SK-N-SH (cell line): ENCODE data around the gene EIF1AY. TPM values are rescaled to one million over a fixed set of nuclear protein-coding genes. Genes with fewer than 3 reads are reported as not detected.

Experiments used
- CTCF ChIA-PET: fragments of 300-600, 350-600 bp; formaldehyde crosslinking; extraction: SDS; loops from one replicate; lab custom pipeline; 2021; lab: Yijun Ruan, JAX
- POLR2A ChIA-PET: fragments of 350-600 bp; sonication (Branson Sonifier 250); formaldehyde crosslinking; extraction: SDS; loops from one replicate; lab custom pipeline; 2020; ENCODE audit warnings: antibody characterized with exemption, inconsistent platforms; lab: Yijun Ruan, JAX
- DNase-seq: peaks from one replicate; pipeline ENCODE4 v3.0.0; 2012
- H2AFZ ChIP-seq: fragments of 200-600 bp; sonication (generic); 2 replicates; pipeline ENCODE4 v1.8.1; 2016; ENCODE audit warnings: antibody characterized with exemption, mild to moderate bottlenecking, low read depth
- H3F3A ChIP-seq: fragments of 200-600 bp; sonication (generic); replicated peaks from 2 replicates; pipeline ENCODE3; 2016; ENCODE audit warnings: antibody characterized with exemption, mild to moderate bottlenecking; ENCODE audit not compliant: insufficient read depth
- H3K27ac ChIP-seq, 2 experiments: fragments of 200-500 bp in 1 of 2; fragments of 200-600 bp in 1 of 2; sonication (Bioruptor generic) in 1 of 2; sonication (generic), shearing (Covaris generic) in 1 of 2; 2 replicates each; pipeline versions ENCODE4 v1.5.1 to v1.6.1; 2014 to 2016; ENCODE audit warnings: low read depth in 2 of 2, inconsistent platforms in 1 of 2, low read length in 1 of 2, mild to moderate bottlenecking in 1 of 2, mixed read lengths in 1 of 2
- H3K27me3 ChIP-seq: fragments of 200-600 bp; sonication (generic), shearing (Covaris generic); 2 replicates; pipeline ENCODE4 v1.6.1; 2016; ENCODE audit warnings: mixed run types; ENCODE audit not compliant: insufficient read depth
- H3K36me3 ChIP-seq, 2 experiments: fragments of 200-500 bp in 1 of 2; fragments of 200-600 bp in 1 of 2; sonication (Bioruptor generic) in 1 of 2; sonication (generic) in 1 of 2; replicated peaks in 1 of 2; 2 replicates each; pipeline versions ENCODE3 to v1.5.1; 2014 to 2016; ENCODE audit warnings: low read length in 1 of 2, mild to moderate bottlenecking in 1 of 2; ENCODE audit not compliant: insufficient read depth in 2 of 2, control insufficient read depth in 1 of 2
- H3K4me1 ChIP-seq, 2 experiments: fragments of 200-500 bp in 1 of 2; fragments of 200-600 bp in 1 of 2; sonication (Bioruptor generic) in 1 of 2; sonication (generic), shearing (Covaris generic) in 1 of 2; 2 replicates each; pipeline versions ENCODE4 v1.5.1 to v1.6.1; 2014 to 2016; ENCODE audit warnings: low read depth in 1 of 2, low read length in 1 of 2, mixed run types in 1 of 2; ENCODE audit not compliant: insufficient read depth in 2 of 2, control insufficient read depth in 1 of 2
- H3K4me2 ChIP-seq: fragments of 200-600 bp; sonication (generic), shearing (Covaris generic); 2 replicates; pipeline ENCODE4 v1.6.1; 2017; ENCODE audit warnings: mixed run types
- H3K4me3 ChIP-seq, 2 experiments: fragments of 200-500 bp in 1 of 2; fragments of 200-600 bp in 1 of 2; sonication (Bioruptor generic) in 1 of 2; sonication (generic), shearing (Covaris generic) in 1 of 2; 2 replicates each; pipeline versions ENCODE4 v1.5.1 to v1.8.1; 2014 to 2016; ENCODE audit warnings: low read depth in 2 of 2, inconsistent platforms in 1 of 2, low read length in 1 of 2, mild to moderate bottlenecking in 1 of 2, mixed read lengths in 1 of 2, moderate library complexity in 1 of 2
- H3K79me2 ChIP-seq: fragments of 200-600 bp; sonication (generic); 2 replicates; pipeline ENCODE4 v1.8.1; 2017; ENCODE audit warnings: mild to moderate bottlenecking; ENCODE audit not compliant: insufficient read depth
- H3K9ac ChIP-seq: fragments of 200-600 bp; sonication (generic); 2 replicates; pipeline ENCODE4 v1.6.1; 2017; ENCODE audit warnings: mixed run types
- H3K9me2 ChIP-seq: fragments of 200-600 bp; sonication (generic); 2 replicates; pipeline ENCODE4 v1.6.1; 2017; ENCODE audit warnings: mixed run types
- H3K9me3 ChIP-seq: fragments of 200-600 bp; sonication (generic); 2 replicates; pipeline ENCODE4 v1.6.1; 2017; ENCODE audit warnings: mixed run types, mild to moderate bottlenecking, moderate library complexity
- H4K20me1 ChIP-seq: fragments of 200-600 bp; sonication (generic); 2 replicates; pipeline ENCODE4 v1.6.1; 2017; ENCODE audit warnings: mild to moderate bottlenecking, mixed run types; ENCODE audit not compliant: insufficient read depth
- CTCF ChIP-seq: fragments of 200-600 bp; sonication (generic); IDR thresholded peaks from 2 replicates; pipeline ENCODE4 v1.6.1; 2017; ENCODE audit warnings: antibody characterized with exemption, mild to moderate bottlenecking, moderate library complexity
- FOSL2 ChIP-seq: IDR thresholded peaks from 2 replicates; pipeline ENCODE4 v1.4.0; 2012; ENCODE audit warnings: low read depth, mild to moderate bottlenecking, moderate library complexity, borderline replicate concordance
- FOXJ3 ChIP-seq: sonication (generic); formaldehyde crosslinking; IDR thresholded peaks from 2 replicates; pipeline ENCODE4 v1.5.1; 2020; ENCODE audit warnings: mild to moderate bottlenecking, missing genetic modification reagents
- FOXM1 ChIP-seq: IDR thresholded peaks from 2 replicates; pipeline ENCODE4 v1.4.0; 2012; ENCODE audit warnings: low read depth, mild to moderate bottlenecking
- JUND ChIP-seq: IDR thresholded peaks from 2 replicates; pipeline ENCODE4 v1.4.0; 2012
- NFIC ChIP-seq: IDR thresholded peaks from 2 replicates; pipeline ENCODE4 v1.4.0; 2012; ENCODE audit warnings: borderline replicate concordance
- NRF1 ChIP-seq: IDR thresholded peaks from 2 replicates; pipeline ENCODE4 v1.6.1; 2012; ENCODE audit warnings: low read depth, mild to moderate bottlenecking, low read length
- POLR2AphosphoS5 ChIP-seq: IDR thresholded peaks from 2 replicates; pipeline ENCODE4 v1.6.1; 2012; ENCODE audit warnings: low read depth, low read length
- RXRA ChIP-seq: IDR thresholded peaks from 2 replicates; pipeline ENCODE4 v1.4.0; 2012; ENCODE audit warnings: low read depth, mild to moderate bottlenecking, borderline replicate concordance
- SIN3A ChIP-seq: IDR thresholded peaks from 2 replicates; pipeline ENCODE4 v1.6.1; 2012; ENCODE audit warnings: low read depth, mild to moderate bottlenecking, low read length, moderate library complexity, borderline replicate concordance
- SMC3 ChIP-seq: IDR thresholded peaks from 2 replicates; pipeline ENCODE4 v1.6.1; 2012; ENCODE audit warnings: low read depth, low read length, improper control_type of control experiment
- TAF1 ChIP-seq: IDR thresholded peaks from 2 replicates; pipeline ENCODE4 v1.6.1; 2012; ENCODE audit warnings: low read depth, mild to moderate bottlenecking, low read length, moderate library complexity, borderline replicate concordance
- TCF12 ChIP-seq: IDR thresholded peaks from 2 replicates; pipeline ENCODE4 v1.4.0; 2012
- YY1 ChIP-seq: IDR thresholded peaks from 2 replicates; pipeline ENCODE4 v1.4.0; 2012; ENCODE audit warnings: low read depth, mild to moderate bottlenecking
- ZBTB33 ChIP-seq: IDR thresholded peaks from 2 replicates; pipeline ENCODE4 v1.4.0; 2012; ENCODE audit warnings: low read depth, borderline replicate concordance
- WGBS: methylation state at CpG from one replicate; pipeline ENCODE4 v1.1.6; 2017; ENCODE audit warnings: low lambda C conversion rate; 5-methylcytosine and 5-hydroxymethylcytosine counted together
- polyA plus RNA-seq, 3 experiments: library from polyadenylated mRNA; depleted of rRNA; stranded (reverse); fragments of >200 nt; gene quantifications; 2 replicates each; pipeline ENCODE4 v1.2.3, GENCODE V29; 2012

Gene EIF1AY
- polyA plus RNA-seq, 1 of the 3 experiments (the other 2 are of a cell fraction), result not detected

- TF ChIP-seq POLR2AphosphoS5 (no peak), TAF1 (no peak)
Measured at GRCh38 chrY:20555820-20556219, 19.8 kb upstream of the EIF1AY start (continued).

- no peak overlapping the region for H3K4me2 ChIP-seq
- CTCF ChIA-PET, result no interaction called here
Measured at GRCh38 chrY:20558677-20559076, 16.9 kb upstream of the EIF1AY start.

More at GRCh38 chrY:20558677-20559076, 16.9 kb upstream of the EIF1AY start:
- Histone ChIP-seq H3K9ac (no peak overlapping the region), H3K9me2 (no peaks in the 10 kb centered on the region), H4K20me1 (no peaks in the 10 kb centered on the region), H3F3A (no peaks in the 10 kb centered on the region), H3K27me3 (no peaks in the 10 kb centered on the region)
- POLR2A ChIA-PET, result no interaction called here
- DNase-seq, result no peak
- TF ChIP-seq YY1 (no peak), CTCF (no peak), NFIC (no peak), FOXJ3 (CRISPR knock-in tag) (no peak), NRF1 (no peak), RXRA (no peak), SIN3A (no peak), SMC3 (no peak), FOXM1 (no peak), ZBTB33 (no peak), JUND (no peak), FOSL2 (no peak), TCF12 (no peak)
- TF ChIP-seq, all 33 proteins: peak for 0
- H3K79me2 ChIP-seq, result no peaks in the 10 kb centered on the region
- H3K9me3 ChIP-seq, result no peaks in the 10 kb centered on the region
- no CpG with 5 or more reads among the region's 2 CpGs for WGBS
- no peak overlapping the region for H2AFZ ChIP-seq
- no peaks in the 10 kb centered on the region for H3K36me3 ChIP-seq
- H3K4me1 ChIP-seq, result no peaks in the 10 kb centered on the region
- no peak overlapping the region for H3K27ac ChIP-seq
- H3K4me3 ChIP-seq, result no peak overlapping the region
